LNCAP (cell line): Measurements from ENCODE around the gene MARK4.

Experiments
- TF ChIP-seq, protein P1 (sequence below): fragments of 450-650 bp; IDR thresholded peaks from 2 replicates; pipeline ENCODE4 v1.5.1; 2017; ENCODE audit warnings: mild to moderate bottlenecking

The MARK4 gene

DNA sequence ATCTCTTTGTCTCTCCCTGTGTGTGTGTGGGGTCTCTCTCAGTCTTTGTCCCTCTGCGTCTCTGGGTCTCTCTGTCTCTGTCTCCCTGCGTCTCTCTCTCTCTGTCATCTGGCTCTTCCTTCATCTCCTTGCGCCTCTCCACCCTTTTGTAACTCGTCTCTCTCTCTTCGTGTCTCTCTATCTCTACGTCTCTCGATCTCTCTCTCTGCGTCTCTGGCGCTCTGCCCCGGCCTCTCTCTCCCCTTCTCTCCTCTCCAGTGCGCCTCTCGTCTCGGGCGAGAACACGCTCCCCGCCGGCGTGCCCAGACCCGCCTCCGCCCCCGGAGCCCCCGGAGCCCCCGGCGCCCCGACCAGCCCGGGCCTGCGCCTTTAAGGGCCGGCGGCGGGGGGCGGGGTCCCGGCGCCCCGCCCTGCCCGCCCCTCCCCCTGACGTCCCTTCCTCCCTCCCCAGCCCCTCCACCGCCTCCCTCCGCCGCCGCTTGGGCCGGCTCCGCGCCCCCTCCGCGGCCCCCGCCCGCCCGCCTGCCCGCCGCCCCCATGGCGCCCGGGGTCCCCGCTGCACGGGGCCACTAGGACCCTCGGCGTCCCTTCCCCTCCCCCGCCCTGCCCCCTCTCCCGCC is at the start of gene MARK4:
TSS of gene MARK4 (plus strand) at position 440 of the 620 bp plus-strand sequence. CDS start 318 bp downstream, outside the sequence.
- TF ChIP-seq, protein P1, sequence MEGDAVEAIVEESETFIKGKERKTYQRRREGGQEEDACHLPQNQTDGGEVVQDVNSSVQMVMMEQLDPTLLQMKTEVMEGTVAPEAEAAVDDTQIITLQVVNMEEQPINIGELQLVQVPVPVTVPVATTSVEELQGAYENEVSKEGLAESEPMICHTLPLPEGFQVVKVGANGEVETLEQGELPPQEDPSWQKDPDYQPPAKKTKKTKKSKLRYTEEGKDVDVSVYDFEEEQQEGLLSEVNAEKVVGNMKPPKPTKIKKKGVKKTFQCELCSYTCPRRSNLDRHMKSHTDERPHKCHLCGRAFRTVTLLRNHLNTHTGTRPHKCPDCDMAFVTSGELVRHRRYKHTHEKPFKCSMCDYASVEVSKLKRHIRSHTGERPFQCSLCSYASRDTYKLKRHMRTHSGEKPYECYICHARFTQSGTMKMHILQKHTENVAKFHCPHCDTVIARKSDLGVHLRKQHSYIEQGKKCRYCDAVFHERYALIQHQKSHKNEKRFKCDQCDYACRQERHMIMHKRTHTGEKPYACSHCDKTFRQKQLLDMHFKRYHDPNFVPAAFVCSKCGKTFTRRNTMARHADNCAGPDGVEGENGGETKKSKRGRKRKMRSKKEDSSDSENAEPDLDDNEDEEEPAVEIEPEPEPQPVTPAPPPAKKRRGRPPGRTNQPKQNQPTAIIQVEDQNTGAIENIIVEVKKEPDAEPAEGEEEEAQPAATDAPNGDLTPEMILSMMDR, result no peak

DNA sequence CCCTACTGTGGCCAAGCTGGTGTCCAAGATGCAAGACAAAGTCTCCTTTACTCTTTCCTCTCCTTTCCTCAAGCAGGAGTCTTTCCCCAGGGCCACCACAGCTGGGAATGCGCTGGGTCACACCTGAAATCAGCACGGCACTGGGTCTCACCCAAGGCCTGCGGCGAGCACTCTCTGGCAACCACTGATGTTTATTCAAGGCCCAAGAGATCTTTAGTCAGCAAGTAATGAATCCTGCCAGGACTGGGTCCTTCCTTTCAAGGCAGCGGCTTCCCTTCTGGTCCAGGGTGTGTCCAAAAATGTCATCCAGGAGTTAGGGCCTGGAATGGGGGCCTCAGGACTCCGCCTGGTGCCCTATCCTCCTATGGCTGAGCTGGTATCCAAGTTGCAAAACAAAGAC is 48.4 kb upstream of the MARK4 start:
- TF ChIP-seq, protein P1, result no peak

DNA sequence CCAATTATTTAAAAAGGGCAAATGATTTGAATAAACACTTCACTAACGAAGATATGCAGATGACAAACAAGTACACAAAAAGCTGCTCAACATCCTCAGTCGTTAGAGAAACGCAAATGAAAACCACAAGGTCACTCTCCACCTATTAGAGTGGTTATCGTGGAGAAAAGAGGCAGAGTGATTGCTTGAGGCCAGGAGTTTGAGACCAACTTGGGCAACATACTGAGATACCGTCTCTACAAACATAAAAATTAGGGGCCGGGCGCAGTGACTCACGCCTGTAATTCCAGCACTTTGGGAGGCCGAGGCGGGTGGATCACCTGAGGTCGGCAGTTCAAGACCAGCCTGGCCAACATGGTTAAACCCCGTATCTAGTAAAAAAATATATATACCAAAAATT is 45.3 kb upstream of the MARK4 start:
- TF ChIP-seq, protein P1, result no peak

DNA sequence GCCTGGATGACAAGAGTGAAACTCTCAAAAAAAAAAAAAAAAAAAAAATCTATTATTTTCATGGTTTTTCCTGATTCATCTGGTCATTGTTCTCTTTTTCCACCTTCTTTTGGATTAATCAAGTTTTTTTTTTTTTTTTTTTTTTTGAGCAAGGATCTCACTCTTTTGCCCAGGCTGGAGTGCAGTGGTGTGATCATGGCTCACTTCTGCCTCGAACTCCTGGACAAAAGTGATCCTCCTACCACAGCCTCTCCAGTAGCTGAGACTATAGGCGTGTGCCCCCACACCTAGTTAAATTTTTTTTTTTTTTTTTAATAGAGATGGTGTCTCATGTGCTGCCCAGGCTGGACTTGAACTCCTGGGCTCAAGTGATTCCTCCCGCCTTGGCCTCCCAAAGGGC is 44.7 kb upstream of the MARK4 start:
- TF ChIP-seq, protein P1, result no peak

DNA sequence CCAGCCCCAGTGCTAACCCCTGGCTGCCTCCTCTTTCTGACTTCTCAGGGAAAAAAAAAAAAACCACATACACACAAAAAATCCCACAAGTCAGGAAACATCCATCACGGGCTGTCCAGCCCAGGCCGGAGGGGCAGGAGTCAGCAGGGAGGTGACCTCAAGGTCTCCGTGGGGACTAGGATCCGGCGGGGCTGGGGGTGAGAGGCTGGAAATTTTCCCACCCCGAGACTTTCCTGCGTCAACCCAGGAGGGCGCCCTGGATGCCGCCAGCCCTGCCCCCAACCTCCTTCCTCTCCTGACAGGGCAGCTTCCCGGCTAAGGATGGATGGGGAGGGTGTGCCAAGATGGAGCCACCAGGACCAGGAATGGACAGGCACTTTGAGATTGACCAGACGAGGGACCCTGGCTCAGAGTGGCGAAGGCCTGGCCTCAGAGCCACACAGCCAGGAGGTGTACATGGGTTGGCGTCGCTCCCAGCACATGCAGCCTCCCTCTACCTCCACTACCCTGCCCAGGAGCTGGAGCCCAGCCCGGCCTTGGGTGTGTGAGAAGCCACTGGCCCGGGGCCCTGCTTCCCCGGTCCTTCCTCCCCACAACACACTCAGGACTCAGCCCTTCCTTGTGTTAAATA is 39.2 kb upstream of the MARK4 start:
- TF ChIP-seq, protein P1, result no peak

DNA sequence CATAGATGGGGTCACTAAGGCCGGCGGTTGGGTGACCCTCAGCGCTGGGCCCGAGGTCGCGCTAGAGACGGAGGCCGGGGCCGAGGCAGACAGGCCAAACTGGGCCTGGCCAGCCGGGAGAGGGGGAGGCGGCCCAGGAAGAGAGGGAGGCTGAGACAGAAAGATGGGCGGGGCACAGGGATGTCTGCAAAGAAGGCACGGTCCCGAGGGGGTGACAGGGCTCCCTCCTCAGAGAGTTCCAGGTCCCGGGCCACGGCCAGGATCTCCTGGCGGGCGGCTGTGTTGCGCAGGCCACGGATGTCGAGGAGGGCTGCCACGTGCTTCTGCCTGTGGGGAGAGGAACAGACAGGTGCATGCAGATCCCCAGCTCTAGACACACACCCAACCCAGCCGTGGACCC is 38.0 kb upstream of the MARK4 start:
- TF ChIP-seq, protein P1, result no peak

DNA sequence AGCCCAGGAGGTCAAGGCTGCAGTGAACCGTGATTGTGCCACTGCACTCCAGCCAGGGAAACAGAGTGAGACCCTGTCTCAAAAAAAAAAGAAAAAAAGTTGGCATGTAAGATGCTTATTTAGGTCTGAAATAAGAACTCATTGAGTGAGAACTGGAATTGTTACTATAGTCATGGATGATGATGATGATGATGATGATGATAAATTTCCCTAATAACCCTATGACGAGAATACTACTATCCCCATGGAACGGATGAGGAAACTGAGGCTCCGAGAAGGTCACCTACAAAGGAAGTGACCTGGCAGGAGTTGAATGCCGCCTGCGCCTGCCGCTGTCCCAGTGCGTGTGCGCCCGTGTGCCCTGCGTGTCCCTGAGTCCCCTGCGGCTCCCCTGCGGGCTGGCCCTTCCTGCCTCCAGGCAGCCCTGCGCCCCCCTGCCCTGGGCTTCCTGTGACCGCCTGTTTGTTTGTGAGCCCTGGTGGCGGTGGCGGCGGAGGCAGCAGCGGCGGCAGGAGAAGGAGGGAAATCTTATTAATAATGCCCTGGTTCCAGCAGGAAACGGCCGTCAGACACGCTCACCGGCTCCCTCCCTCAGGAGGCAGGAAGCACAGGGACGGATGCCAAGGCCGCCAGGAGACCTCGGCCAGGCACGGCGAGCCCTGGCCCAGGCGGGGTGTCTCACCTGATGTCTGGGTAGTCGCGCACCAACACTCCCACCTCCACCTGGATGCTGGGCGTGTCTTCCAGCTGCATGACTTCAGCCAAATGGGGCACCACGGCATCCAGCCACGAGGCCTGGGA is 35.5 kb upstream of the MARK4 start:
- TF ChIP-seq, protein P1, result no peak
